ENCODE data around the gene HTR2C.

- TF ChIP-seq CTCF (IDR thresholded peaks at IDR 0.05), result no peak
- no peak for TF ChIP-seq POLR2A (IDR thresholded peaks at IDR 0.05)
Observed at GRCh38 chrX:114952696-114953095, 368.8 kb downstream of the HTR2C start.

Data from uterus (tissue), 2 donors.